Spleen (tissue), 7 donors: Measurements from ENCODE around the gene TOM1L2.

Source experiments
- POLR2A ChIP-seq, 3 donors: fragments of 450-650 bp; IDR thresholded peaks; one replicate each; pipeline ENCODE4 v1.5.1; 2017; ENCODE audit warnings: antibody characterized with exemption in 3 of 3, mild to moderate bottlenecking in 1 of 3
- POLR2AphosphoS5 ChIP-seq, 3 donors: sonication (generic); formaldehyde crosslinking; IDR thresholded peaks; one replicate each; pipeline ENCODE4 v1.5.1; 2017; ENCODE audit warnings: antibody characterized with exemption in 3 of 3
- TF ChIP-seq, protein P1 (sequence below), 11 experiments: fragments of 200-600 bp in 7 of 11; fragments of 450-650 bp in 4 of 11; sonication (generic) in 4 of 11; IDR thresholded peaks in 8 of 11; conservative IDR thresholded peaks in 3 of 11; 1 replicate in 7 of 11; 2 replicates in 4 of 11; pipeline versions ENCODE4 v1.4.0 to v1.8.0; 2016 to 2021; ENCODE audit warnings: antibody characterized with exemption in 11 of 11, inconsistent platforms in 4 of 11, mild to moderate bottlenecking in 1 of 11
- donor health status: DM: no; HTN: no; CAD: no; lungs with moderate emphysema.
- donor health status: DM: no; HTN: no; CAD: no.
- donor health status: DM: no; HTN: no; CAD: no.

DNA sequence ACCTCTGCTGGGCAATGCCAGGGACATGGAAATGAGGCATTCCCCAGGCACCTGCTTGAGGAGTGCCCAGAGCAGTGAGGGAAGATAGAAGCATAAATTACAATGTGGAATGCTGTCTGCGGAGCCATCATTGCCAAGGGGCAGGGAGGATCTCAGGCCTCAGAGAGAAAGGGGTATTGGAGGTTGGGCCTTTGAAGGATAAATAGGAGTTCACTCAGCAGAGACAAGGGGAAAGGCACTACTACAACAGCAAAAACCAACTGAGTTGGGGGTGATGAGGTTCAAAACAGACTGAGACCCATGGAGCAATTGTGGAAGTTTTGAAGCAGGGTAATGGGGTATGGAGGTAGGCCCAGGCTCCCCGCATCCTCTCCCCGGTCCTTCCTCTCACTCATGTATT, 168.2 kb downstream of the TOM1L2 start:
- TF ChIP-seq POLR2A (IDR thresholded peaks at IDR 0.05) (no peak), POLR2AphosphoS5 (IDR thresholded peaks at IDR 0.05) (no peak)
- TF ChIP-seq, protein P1, sequence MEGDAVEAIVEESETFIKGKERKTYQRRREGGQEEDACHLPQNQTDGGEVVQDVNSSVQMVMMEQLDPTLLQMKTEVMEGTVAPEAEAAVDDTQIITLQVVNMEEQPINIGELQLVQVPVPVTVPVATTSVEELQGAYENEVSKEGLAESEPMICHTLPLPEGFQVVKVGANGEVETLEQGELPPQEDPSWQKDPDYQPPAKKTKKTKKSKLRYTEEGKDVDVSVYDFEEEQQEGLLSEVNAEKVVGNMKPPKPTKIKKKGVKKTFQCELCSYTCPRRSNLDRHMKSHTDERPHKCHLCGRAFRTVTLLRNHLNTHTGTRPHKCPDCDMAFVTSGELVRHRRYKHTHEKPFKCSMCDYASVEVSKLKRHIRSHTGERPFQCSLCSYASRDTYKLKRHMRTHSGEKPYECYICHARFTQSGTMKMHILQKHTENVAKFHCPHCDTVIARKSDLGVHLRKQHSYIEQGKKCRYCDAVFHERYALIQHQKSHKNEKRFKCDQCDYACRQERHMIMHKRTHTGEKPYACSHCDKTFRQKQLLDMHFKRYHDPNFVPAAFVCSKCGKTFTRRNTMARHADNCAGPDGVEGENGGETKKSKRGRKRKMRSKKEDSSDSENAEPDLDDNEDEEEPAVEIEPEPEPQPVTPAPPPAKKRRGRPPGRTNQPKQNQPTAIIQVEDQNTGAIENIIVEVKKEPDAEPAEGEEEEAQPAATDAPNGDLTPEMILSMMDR (IDR thresholded peaks at IDR 0.05 in 8 of 11, conservative IDR thresholded peaks at IDR 0.05 in 3 of 11): no peak
